ENCODE results near the gene CLSTN2. TPM values are rescaled to one million over a fixed set of nuclear protein-coding genes. Genes with fewer than 3 reads are reported as not detected.

The CLSTN2 gene
- total and polyA plus RNA-seq, 12 donors: 0.67 to 17.8 (median 5.3) TPM

- Histone ChIP-seq H3K36me3 (replicated peaks in 1 of 2) (no peaks in the 10 kb centered on the region), H3K9me3 (replicated peaks in 1 of 3) (no peaks in the 10 kb centered on the region), H3K4me3 (no peak overlapping the region), H3K4me1 (replicated peaks in 1 of 2) (no peaks in the 10 kb centered on the region), H3K27ac (no peak overlapping the region), H3K27me3 (no peaks in the 10 kb centered on the region)
- intact Hi-C loops (cut with DNase I): no loop called here
- 71 to 100% (median 79%) methylated on average over 1 to 3 of the region's 3 CpGs for WGBS, 4 donors
- no peak for DNase-seq
- TF ChIP-seq POLR2A (IDR thresholded peaks at IDR 0.05) (no peak), CTCF (IDR thresholded peaks at IDR 0.05) (no peak)
Measured at GRCh38 chr3:140014831-140015495, 80.0 kb downstream of the CLSTN2 start.

GRCh38 chr3:140015741-140016140 lies 80.8 kb downstream of the CLSTN2 start:
- 79 to 97% (median 82%) methylated on average over 3 of the region's 3 CpGs for WGBS, 4 donors
- intact Hi-C loops (cut with DNase I): no loop called here
- Histone ChIP-seq H3K9me3 (replicated peaks in 1 of 3) (no peaks in the 10 kb centered on the region), H3K36me3 (replicated peaks in 1 of 2) (no peaks in the 10 kb centered on the region), H3K4me3 (no peak overlapping the region), H3K4me1 (replicated peaks in 1 of 2) (no peaks in the 10 kb centered on the region), H3K27me3 (no peaks in the 10 kb centered on the region), H3K27ac (no peak overlapping the region)
- no peak for DNase-seq
- TF ChIP-seq CTCF (IDR thresholded peaks at IDR 0.05): no peak
- TF ChIP-seq POLR2A (IDR thresholded peaks at IDR 0.05): no peak

- TF ChIP-seq CTCF (IDR thresholded peaks at IDR 0.05) (no peak), POLR2A (IDR thresholded peaks at IDR 0.05) (no peak)
- WGBS, 4 donors: 39 to 59% (median 50%) methylated on average over 2 of the region's 2 CpGs
- intact Hi-C loops (cut with DNase I): no loop called here
- Histone ChIP-seq H3K4me1 (replicated peaks in 1 of 2) (no peaks in the 10 kb centered on the region), H3K9me3 (replicated peaks in 1 of 3) (no peaks in the 10 kb centered on the region), H3K36me3 (replicated peaks in 1 of 2) (no peaks in the 10 kb centered on the region), H3K27me3 (no peaks in the 10 kb centered on the region), H3K27ac (no peak overlapping the region), H3K4me3 (no peak overlapping the region)
- no peak for DNase-seq
Measured at GRCh38 chr3:140018556-140018955, 83.6 kb downstream of the CLSTN2 start.

- WGBS, 4 donors: 70 to 87% (median 82%) methylated on average over 2 of the region's 2 CpGs
- no peaks in the 10 kb centered on the region for H3K4me1 ChIP-seq (replicated peaks in 1 of 2)
- intact Hi-C loops (cut with DNase I): no loop called here
- DNase-seq: peak in 1 of 7 donors; percentile 79
- no peaks in the 10 kb centered on the region for H3K9me3 ChIP-seq (replicated peaks in 1 of 3)
- H3K27me3 ChIP-seq: no peaks in the 10 kb centered on the region
- H3K36me3 ChIP-seq (replicated peaks in 1 of 2): no peaks in the 10 kb centered on the region
- TF ChIP-seq CTCF (IDR thresholded peaks at IDR 0.05) (no peak), POLR2A (IDR thresholded peaks at IDR 0.05) (no peak)
- no peak overlapping the region for H3K27ac ChIP-seq
- no peak overlapping the region for H3K4me3 ChIP-seq
Measured at GRCh38 chr3:140019946-140020345, 85.0 kb downstream of the CLSTN2 start.
